SIG-M5 treated with dmso at 0.1 percent for 504 hours (cell line): Measurements from ENCODE around the gene CCDC91.
"Not testable (repeated sequence)": the region's sequence is repeated elsewhere in the genome, so short reads cannot be mapped to it uniquely, and the experiment has no call there.

Experiments
- DNase-seq: peaks from one replicate; lab custom pipeline; 2025; ENCODE audit not compliant: unreplicated experiment; lab: John Stamatoyannopoulos, UW

The CCDC91 gene

DNA sequence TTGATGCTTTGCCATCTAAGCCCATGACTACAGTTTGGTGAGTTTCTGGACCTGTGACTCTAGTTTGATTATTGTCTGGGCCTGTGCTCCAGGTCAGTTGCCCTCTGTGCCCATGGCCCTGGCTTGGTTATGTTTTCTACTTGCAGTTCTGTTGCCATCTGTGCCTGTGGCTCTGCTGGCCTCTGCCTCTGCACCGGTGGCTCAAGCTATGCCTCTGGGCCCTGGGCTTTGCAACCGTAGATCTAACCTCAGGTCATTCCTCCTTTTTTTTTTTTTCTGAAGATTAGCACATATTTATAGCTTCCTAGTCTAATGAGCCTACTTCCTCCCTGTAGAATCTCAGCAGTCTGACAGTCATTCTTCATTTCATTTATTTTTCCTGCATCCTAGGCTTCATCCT lies 161.2 kb downstream of the CCDC91 start:
- no peak for DNase-seq

DNA sequence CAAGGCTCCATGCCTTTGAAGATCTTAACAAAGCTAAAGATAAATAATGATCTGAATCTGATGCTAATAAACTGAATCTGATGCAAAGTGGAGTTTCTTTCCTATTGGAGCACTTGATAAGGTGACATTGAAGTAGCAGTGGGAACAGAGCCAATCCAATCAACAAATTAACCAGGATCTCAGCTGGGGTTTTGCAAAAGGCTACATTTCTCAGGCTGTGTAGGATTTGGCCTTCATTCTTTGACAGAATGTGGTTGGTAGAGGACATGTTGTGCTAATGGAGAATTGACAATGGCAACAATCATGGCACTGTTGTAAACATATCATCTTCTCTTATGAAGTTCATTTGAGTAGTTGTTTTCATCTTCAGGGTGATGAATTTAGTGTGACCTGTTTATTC lies 164.9 kb downstream of the CCDC91 start:
- no peak for DNase-seq

DNA sequence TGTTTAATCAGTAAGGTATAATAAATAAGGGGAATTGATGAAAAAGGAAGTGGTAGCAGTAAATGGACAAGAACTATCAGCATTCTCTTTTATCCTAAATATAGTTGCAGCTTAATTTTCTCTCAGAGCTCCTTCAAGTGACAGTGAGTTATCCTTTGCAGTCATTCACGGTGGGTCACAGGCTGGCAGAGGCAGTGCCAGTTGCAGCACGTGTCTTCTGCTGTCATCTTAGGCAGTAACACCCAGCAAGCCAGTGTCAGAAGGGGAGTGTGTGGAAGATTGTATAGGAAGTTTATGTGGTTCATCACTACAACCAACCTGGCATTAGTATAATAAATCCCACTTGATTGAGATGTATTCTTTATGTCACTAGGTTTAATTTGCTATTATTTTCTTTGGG lies 170.0 kb downstream of the CCDC91 start:
- no peak for DNase-seq

DNA sequence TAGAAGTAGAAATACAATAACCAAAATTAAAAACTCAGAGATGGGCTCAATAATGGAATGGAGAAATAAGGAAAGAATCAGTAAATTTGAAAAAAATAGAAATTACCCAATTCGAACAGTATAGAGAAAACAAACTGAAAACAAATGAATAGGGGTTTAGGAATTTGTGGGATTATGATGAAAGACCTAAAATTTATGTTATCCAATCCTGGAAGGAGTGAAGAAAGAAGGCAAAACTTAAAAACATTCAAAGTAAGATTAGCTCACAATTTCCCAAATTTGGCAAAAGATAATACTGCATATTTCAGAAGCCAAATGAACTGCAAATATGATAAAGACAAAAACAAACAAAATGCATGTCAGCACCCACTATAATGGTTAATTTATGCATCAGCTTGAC lies 177.1 kb downstream of the CCDC91 start:
- no peak for DNase-seq

- DNase-seq: no peak
Measured at GRCh38 chr12:28367993-28368392, 177.7 kb downstream of the CCDC91 start.

GRCh38 chr12:28369483-28369882 lies 179.2 kb downstream of the CCDC91 start:
- DNase-seq: no peak

DNA sequence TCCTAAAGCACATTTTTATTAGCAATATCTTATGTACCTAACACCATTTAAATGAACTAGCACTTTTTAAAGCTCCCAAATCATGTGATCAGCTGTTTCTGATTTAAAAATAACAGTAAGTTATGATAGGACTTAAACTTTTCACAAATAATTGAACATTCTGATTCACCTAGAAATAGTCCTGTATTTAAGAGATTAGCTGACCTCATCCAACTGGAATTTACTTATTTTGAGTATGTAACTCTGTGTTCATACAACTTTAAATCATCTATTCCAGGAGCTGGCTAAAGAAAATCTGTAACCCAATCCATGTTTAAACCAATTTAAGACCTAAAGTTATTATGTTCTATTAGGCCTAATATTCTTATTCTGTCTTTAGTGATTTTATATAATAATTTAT lies 184.3 kb downstream of the CCDC91 start:
- no peak for DNase-seq

DNA sequence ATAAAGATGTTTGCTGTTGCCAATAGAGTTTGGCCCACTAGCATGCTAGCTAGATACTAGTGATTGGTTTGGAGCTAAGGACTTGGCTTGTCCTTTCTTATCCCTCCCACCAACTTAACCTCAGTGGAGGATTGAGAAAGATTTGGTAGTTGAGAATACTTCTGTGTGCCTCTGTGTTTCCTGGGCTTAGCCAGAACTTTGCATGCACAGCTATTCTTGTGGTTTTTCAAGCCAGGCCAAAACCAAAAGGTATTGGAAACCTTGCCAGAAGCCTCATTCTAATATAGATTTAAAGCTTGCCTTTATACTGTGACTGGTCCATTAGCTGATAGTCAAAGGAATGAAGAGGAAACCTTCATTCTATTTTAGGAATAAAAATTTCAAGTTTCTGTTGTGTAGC lies 188.5 kb downstream of the CCDC91 start:
- DNase-seq: no peak

GRCh38 chr12:28379779-28380178 lies 189.5 kb downstream of the CCDC91 start:
- not testable (repeated sequence) for DNase-seq

DNA sequence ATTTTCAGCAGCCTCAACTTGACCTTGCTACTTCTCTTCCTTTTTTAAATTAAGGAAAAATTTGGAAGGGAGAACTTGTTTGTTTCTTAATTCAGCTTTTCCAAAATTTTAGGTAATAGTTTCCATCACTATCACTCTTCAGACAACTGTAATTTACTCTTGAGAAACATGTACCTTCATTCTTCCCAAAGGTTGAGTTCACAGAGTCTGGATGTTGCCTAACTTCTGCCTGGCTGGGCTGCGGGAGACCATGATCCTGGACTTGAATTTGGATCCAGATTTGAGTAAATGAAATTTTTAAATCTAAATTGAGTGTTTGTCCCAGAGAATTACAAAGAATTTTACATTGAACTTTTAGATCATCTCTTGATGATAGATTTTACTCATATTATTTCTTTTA lies 193.1 kb downstream of the CCDC91 start:
- no peak for DNase-seq

GRCh38 chr12:28388879-28389278 lies 198.6 kb downstream of the CCDC91 start:
- no peak for DNase-seq

DNA sequence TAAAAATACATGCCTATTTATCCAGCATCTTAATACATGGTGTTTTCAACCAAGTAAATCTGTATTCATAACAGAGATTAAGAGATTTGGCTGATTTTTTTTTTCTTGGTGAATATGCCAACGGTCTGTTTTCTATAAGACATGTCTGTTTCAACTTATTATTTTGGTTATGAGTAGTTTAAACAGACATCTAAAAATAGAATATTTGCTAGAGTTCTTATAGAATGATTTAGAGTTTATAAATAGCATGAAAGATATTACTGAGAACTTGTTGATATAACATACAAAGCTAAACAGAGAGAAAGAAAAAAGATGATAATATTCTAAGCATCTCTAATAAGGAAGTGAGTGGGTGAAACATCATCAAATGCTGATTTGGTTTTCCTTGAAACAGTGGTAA lies 199.9 kb downstream of the CCDC91 start:
- DNase-seq: no peak

GRCh38 chr12:28390761-28391385 lies 200.6 kb downstream of the CCDC91 start:
- DNase-seq: no peak

GRCh38 chr12:28409892-28410291 lies 219.6 kb downstream of the CCDC91 start:
- no peak for DNase-seq

DNA sequence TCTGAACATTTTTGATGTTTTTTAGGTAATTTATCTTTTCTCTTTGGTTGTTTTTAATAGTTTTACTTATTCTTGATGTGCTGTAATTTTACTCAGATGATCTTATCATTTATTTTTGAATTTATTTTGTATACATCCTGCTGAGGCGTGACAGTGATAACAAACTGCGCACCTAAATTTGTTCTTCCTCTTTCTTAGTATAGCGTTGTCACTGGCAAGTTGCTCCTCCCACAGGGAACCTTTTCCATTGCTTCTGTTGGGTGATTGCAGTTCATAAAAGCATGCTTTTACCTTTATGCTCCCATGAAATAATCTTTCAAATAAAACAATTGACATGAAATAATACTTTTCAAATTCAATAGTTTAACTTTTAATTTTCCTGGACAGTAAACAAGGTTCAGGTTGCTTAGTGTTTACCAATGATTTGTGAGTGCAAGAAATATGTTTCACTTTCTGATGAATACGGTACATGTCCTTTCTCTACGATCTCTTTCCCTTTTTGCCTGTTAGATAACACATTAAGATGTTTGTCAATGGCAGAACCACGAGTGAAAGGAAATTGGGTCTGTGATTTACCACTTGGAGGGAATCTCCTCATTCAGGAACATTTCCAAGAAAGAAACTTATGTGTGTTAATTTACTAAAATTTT lies 223.3 kb downstream of the CCDC91 start:
- DNase-seq: no peak

GRCh38 chr12:28415755-28416154 lies 225.5 kb downstream of the CCDC91 start:
- no peak for DNase-seq

DNA sequence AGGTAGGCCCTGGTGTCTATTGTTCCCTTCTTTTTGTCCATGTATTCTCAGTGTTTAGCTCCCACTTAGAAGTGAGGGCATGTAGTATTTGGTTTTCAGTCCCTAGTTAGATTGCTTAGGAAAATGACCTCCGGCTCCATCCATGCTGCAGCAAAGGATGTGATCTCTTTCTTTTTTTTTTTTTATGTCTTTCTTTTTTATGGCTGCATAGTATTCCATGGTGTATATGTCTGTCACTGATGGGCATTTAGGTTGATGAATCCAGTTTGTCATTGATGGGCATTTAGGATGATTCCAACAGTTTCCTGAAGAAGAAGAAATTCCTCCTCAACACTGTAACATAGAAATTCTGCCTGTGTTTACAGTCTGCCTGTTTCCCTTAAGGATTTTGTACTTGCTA lies 231.1 kb downstream of the CCDC91 start:
- DNase-seq: no peak

DNA sequence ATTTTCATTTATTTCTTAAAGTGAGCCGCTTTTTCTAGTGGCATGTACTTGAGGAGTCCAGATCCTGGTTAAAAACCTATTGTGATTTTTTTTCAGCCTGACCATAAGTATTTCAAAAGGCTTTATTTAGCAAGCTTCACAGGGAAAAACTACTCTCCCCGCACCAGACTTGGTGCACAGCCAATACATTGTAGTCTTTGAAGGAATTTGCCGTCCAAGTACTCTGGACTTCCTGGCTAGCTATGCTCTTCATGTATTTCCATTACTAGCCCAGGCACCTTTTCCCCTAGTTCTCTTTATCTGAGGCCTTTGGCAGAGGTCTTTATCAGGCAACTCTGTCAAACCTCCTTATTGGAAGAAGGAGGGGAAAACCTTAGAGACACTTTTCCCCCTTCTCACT lies 234.7 kb downstream of the CCDC91 start:
- DNase-seq: no peak

GRCh38 chr12:28425526-28425925 lies 235.3 kb downstream of the CCDC91 start:
- no peak for DNase-seq

DNA sequence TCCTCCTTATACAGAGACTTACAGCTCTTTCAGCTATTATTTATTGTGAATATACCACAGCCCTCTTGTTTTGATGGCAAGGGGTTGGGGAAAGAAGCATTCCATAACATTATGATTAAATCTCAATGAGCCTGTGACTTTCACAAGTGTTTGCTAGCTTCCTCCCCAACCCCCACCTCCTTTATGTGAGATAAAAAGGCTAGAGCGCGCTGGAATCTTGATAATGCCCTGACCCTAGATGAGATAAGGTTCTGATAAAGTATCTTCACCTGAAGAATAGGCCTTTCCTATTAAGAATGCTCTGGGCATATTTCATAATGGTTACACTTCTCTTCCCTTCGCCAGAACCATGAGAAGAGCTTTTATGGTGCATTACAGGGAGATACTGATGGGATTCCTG lies 236.8 kb downstream of the CCDC91 start:
- DNase-seq: no peak

DNA sequence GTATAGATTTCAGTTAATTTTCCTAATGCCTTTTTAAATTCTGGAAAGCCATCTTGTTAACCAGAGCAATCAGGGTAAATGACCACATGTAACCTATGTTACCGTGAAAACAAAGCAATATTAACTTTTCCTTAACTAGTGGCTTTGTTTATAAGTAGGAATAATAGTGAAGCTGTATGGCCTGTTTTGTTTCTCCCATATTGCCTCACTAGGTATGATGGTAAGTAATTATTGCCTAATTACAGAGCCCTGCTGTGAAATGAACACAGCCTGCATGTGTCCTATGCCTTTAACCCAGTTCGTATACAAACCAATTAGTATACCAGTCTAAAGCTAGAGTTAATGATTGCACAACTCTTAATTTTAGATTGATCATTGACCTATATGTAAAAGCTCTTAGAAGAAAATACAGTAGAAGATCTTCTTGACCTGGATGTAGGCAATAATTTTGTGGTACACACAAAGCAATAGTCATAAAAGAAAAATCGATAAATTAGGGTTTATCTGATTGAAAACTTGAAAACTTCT lies 249.9 kb downstream of the CCDC91 start:
- DNase-seq: no peak

GRCh38 chr12:28442101-28442500 lies 251.8 kb downstream of the CCDC91 start:
- no peak for DNase-seq

DNA sequence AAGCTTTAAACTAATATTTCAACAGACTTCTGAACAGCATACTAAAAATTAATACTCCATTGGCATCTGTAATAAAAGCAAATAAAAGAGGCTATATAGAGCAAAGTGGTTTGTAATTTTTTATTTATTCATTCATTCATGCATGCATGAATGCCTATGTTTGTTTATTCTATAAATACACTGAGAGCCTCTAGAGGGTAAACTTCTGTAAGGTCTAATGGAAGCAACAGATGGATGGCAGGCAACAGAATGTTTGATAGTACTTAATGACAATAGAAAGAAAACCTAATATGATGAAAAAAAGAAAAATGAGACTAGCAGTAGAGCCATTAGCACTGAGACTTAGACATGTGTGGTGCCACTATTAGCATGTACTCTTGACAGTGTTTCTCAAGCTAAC lies 253.1 kb downstream of the CCDC91 start:
- no peak for DNase-seq
